ENCODE data around the gene SLX9.

The SLX9 gene

DNA sequence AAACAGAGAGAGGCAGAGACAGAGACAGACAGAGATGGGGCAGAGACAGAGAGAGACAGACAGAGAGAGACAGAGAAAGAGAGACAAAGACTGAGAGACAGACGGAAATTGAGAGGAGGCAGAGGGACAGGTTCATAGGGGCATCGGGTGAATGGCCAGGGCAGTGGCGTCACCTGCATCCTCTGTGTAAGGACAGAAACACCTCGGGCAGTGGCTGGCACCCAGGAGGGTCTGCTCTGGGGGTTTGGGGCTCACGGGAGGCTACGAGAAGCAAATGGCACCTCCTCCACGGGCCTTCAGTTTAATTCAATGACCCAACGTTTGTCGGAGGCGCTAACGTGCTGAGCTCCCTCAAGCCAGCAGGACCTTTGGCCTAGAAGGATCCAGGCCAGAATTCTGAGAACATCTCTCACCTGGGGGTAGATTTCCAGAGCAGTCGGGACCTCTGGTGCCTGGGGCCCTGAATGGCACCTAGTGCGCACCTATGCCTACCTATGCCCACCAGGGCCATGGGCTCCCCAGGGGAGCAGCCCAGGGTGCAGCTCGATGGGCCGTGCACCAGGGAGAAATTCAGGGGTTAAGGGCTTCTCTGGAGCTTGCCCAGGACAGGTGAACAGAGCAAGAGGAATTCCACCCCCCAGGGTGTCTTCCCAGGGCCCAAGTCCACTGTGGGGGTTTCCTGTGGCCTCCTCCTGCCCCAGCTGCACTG is 45.7 kb upstream of the SLX9 start:
- H3K27ac ChIP-seq: no peak overlapping the region
- no peak for TF ChIP-seq ZFX (IDR thresholded peaks at IDR 0.05; ENCODE audit: borderline replicate concordance)
- TF ChIP-seq, protein P1, sequence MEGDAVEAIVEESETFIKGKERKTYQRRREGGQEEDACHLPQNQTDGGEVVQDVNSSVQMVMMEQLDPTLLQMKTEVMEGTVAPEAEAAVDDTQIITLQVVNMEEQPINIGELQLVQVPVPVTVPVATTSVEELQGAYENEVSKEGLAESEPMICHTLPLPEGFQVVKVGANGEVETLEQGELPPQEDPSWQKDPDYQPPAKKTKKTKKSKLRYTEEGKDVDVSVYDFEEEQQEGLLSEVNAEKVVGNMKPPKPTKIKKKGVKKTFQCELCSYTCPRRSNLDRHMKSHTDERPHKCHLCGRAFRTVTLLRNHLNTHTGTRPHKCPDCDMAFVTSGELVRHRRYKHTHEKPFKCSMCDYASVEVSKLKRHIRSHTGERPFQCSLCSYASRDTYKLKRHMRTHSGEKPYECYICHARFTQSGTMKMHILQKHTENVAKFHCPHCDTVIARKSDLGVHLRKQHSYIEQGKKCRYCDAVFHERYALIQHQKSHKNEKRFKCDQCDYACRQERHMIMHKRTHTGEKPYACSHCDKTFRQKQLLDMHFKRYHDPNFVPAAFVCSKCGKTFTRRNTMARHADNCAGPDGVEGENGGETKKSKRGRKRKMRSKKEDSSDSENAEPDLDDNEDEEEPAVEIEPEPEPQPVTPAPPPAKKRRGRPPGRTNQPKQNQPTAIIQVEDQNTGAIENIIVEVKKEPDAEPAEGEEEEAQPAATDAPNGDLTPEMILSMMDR (IDR thresholded peaks at IDR 0.05): no peak

DNA sequence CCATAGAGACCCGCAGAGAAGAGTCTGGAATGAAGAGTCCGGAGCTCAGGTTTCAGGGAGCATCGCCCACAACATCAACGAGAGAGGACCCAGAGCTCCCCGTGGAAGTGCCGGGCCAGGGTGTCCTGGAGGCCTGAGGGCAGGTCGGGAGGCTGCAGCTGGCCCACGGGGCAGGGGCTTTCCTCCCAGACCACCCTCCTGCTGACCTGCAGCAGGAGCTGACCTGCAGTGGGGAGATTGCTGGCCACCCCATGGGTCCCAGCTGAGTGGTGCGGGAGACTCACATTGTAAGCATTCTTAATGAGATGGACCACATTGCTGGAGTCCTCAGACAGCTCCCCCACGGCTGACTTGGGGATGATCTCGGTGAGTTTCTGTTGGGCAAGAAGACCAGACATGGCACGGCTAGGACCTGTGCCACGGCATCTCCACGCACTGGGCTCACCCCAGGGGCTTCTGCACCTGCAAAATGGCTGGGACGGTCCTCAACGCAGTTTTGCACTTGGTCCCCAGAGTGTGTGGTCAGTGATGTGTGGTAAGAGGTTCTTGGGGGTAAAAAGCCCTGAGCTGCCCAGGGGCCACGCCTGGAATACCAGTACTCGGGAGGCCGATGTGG is 45.0 kb upstream of the SLX9 start:
- no peak overlapping the region for H3K27ac ChIP-seq
- TF ChIP-seq, protein P1 (IDR thresholded peaks at IDR 0.05): no peak
- TF ChIP-seq ZFX (IDR thresholded peaks at IDR 0.05; ENCODE audit: borderline replicate concordance): no peak

DNA sequence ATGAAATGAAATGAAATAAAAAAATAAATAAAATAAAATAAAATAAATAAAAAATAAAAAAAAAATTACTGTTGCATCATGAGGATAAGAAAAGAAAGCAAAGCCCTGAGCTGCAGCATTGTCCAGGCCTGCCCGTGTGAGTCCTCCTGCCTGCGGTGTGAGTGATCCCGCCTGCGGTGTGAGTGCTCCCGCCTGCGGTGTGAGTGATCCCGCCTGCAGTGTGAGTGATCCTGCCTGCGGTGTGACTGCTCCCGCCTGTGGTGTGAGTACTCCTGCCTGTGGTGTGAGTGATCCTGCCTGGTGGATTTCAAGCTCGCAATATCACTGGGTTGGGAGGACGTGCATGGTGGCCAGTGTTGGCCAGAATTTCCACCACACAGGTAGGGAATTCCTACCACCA is 44.0 kb upstream of the SLX9 start:
- H3K27ac ChIP-seq: no peak overlapping the region
- no peak for TF ChIP-seq ZFX (IDR thresholded peaks at IDR 0.05; ENCODE audit: borderline replicate concordance)
- TF ChIP-seq, protein P1 (IDR thresholded peaks at IDR 0.05): no peak

DNA sequence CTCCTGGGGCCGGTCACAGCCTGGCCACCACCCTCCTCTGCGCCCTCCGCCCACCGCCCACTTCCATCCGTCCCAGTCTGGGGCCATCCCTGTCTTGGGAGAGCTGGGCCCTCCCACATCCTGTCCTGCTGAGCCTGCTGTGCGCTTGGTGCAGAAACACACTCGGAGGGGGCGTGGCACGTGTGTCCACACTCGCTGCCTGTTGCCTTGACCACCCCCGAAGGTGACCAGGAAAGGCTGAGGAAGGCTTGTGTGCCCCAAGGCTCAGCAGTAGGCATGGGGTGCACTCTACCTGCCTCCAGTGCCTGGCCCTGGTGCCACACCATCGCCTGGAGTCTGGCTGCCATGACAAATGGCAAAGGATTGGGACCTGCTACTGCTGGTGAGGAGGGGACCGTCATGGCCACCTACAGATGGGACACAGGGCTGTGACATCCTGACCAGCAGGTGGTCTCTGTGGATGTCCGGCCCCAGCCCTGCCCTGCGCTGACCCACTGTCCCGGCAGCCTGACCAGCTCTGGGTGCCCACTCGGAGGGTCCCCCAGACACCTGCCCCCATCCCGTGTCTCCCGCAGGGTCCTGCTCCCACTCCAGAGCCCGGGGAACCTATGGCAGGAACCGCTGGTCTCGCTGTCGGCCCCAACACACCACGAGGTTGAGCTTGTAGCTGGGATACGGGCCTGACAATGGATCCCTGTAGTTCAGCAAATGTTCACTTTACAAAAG is 43.1 kb upstream of the SLX9 start:
- no peak overlapping the region for H3K27ac ChIP-seq
- TF ChIP-seq, protein P1 (IDR thresholded peaks at IDR 0.05): no peak
- TF ChIP-seq ZFX (IDR thresholded peaks at IDR 0.05; ENCODE audit: borderline replicate concordance): no peak

DNA sequence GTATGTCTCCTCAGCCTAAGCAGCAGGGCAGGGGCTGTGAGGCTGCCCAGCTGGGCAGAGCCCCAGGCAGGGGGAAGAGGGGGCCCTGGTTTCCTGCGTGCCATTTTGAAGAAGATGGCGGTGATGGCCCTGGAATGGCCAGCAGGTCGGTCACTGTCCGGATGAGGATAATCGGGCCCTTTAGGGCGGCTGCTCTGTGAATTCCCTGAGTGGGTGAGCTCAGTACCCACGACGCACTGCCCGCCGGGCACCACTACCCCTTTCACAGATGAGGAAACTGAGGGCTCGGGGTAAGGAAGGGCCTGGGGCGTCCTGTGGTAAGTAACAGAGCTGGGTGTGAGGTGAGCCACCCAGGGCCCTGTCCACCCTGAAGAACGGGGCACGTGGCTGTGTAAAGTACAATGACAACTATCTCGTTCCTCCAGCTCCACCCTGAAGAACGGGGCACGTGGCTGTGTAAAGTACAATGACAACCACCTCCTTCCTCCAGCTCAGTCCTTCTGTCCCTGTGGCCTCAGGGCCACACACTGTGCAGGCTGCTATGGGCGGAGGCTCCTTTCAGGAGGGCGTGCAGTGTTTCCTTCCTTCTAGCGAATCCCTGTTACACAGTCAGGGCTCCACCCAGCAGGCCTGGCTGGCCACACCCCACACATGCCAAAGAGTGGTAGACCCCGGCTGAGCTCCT is 42.4 kb upstream of the SLX9 start:
- H3K27ac ChIP-seq: no peak overlapping the region
- no peak for TF ChIP-seq ZFX (IDR thresholded peaks at IDR 0.05; ENCODE audit: borderline replicate concordance)
- TF ChIP-seq, protein P1 (IDR thresholded peaks at IDR 0.05): no peak

DNA sequence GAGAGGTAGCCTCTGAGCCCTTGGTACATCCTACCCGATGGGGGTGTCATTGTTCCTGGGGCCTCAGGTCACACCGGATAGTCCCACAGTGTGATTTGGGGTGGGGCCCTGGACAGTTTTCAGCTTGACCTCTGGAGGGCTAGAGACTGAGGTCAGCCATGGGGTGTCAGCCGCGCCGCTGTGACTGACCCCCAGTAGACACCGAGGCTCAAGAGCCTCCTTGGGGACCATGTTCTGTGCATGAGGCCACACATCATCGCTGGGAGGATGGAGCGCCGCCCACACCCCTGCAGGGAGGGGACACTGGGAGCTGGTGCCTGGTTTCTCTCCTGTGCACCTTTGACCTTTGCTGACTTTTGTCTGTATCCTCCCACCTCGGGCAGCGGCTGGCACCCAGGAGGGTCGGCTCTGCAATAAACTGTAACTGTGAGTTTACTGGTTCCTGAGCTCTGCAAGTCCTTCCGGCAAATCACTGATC is 41.8 kb upstream of the SLX9 start:
- H3K27ac ChIP-seq: no peak overlapping the region

More for the DNA sequence above, 41.8 kb upstream of the SLX9 start:
- TF ChIP-seq ZFX (IDR thresholded peaks at IDR 0.05; ENCODE audit: borderline replicate concordance): no peak
- TF ChIP-seq, protein P1 (IDR thresholded peaks at IDR 0.05): no peak
